A549 treated with ZK216348 at 1 μM for 4 hours (cell line): Measurements from ENCODE around the gene SPOPL. TPM values are rescaled to one million over a fixed set of nuclear protein-coding genes. Genes with fewer than 3 reads are reported as not detected.

Source experiments
- total RNA-seq: library from RNA; stranded (reverse); fragments of 200-300 nt; extraction: Qiagen RNA extraction; gene quantifications from 5 replicates; pipeline ENCODE4 v1.2.3, GENCODE V29; 2022; ENCODE audit warnings: low read depth

The SPOPL gene
- 4.3 to 11.3 TPM (median 8.2 TPM) in 5 replicates for total RNA-seq

GRCh38 chr2:138501425-138502254, at the start of gene SPOPL:
SPOPL (plus strand) TSS chr2:138501770; CDS start chr2:138550217, 48,447 bp downstream.

